ENCODE data around the gene WHRN. TPM values are rescaled to one million over a fixed set of nuclear protein-coding genes. Genes with fewer than 3 reads are reported as not detected.
A peak's percentile ranks its signal among the peaks of the same experiment; 100 is the strongest.

Gene WHRN
- total and polyA plus RNA-seq, 4 donors: 4.4 to 26.8 (median 16.8) TPM

- Histone ChIP-seq H3K9me3 (ENCODE audit: control insufficient read depth, insufficient read depth, low read length) (no peaks in the 10 kb centered on the region), H3K36me3 (ENCODE audit: control insufficient read depth, insufficient read depth, low read length) (no peaks in the 10 kb centered on the region), H3K4me3 (ENCODE audit: low read depth, low read length) (peak overlapping the region; percentile 70), H3K27me3 (ENCODE audit: control insufficient read depth, insufficient read depth, low read length) (peaks cover 21% of the 10 kb centered on the region), H3K4me1 (ENCODE audit: control insufficient read depth, insufficient read depth, low read length) (peaks cover 44% of the 10 kb centered on the region), H3K27ac (ENCODE audit: low read depth, low read length) (peak overlapping the region; percentile 86)
- DNase-seq (ENCODE audit: low read depth in 4 of 6, low spot score in 6 of 6): no peak
- WGBS (ENCODE audit: insufficient coverage): 58% methylated on average over 17 of the region's 18 CpGs
These were observed 1.5 kb downstream of the WHRN start for GRCh38 chr9:114503522-114504340.

- no peaks in the 10 kb centered on the region for H3K9me3 ChIP-seq (ENCODE audit: control insufficient read depth, insufficient read depth, low read length)
- 32% methylated on average over 4 of the region's 7 CpGs for WGBS (ENCODE audit: insufficient coverage)
- H3K27ac ChIP-seq (ENCODE audit: low read depth, low read length): peak overlapping the region; percentile 86
- no peak for DNase-seq (ENCODE audit: low read depth in 4 of 6, low spot score in 6 of 6)
- peak overlapping the region; percentile 26 for H3K4me3 ChIP-seq (ENCODE audit: low read depth, low read length)
- H3K36me3 ChIP-seq (ENCODE audit: control insufficient read depth, insufficient read depth, low read length): no peaks in the 10 kb centered on the region
- peaks cover 48% of the 10 kb centered on the region for H3K4me1 ChIP-seq (ENCODE audit: control insufficient read depth, insufficient read depth, low read length)
- H3K27me3 ChIP-seq (ENCODE audit: control insufficient read depth, insufficient read depth, low read length): peaks cover 20% of the 10 kb centered on the region
These were observed 2.3 kb downstream of the WHRN start for GRCh38 chr9:114503009-114503408.

DNA sequence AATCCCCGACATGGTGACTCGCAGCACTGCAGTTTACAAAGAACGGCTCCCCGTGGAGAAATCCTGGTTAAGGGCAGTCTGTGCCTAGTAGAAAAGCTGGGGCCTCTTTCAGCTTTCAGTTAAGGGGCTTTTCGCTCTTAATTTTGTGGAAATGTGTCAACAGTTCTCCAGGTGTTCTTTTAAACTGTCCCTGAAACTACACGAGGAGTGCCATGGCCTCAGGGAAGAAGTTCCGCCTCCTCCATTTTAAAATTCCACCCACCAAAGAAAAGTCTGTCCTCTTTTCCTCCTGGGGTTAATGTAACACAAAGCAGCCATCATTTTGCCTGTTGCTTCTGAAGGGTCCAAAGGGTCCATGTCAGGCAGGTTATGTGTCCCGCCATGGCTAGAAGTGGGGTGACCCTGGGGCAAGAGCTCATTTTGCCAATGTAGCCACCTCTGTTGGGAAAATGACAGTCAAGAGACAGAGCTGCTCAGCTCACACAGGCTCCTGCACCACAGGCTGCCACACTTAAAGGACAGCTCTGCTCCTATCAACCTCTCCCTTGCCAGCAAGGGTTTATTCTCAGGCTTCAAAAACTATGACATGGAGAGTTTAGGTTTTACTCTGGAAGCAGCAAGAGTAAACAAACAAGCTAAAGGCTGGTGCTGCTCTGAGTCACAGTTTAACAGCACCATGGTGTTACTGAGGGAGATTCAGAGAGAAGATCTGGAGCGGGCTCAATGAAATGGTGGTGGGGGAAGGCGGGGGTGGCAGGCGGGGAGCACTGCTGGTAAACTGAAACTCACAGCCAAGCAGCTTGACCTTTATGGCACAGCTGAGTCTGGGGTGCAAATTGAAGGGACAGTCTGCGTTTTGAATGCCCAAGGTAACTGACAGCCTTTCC lies 3.2 kb downstream of the WHRN start:
- WGBS (ENCODE audit: insufficient coverage): 32% methylated on average over 5 of the region's 12 CpGs
- DNase-seq (ENCODE audit: low read depth in 4 of 6, low spot score in 6 of 6): peak in 2 of 6 donors; percentile 66 to 67
- Histone ChIP-seq H3K27me3 (ENCODE audit: control insufficient read depth, insufficient read depth, low read length) (peaks cover 20% of the 10 kb centered on the region), H3K4me3 (ENCODE audit: low read depth, low read length) (peak overlapping the region; percentile 26), H3K9me3 (ENCODE audit: control insufficient read depth, insufficient read depth, low read length) (no peaks in the 10 kb centered on the region), H3K36me3 (ENCODE audit: control insufficient read depth, insufficient read depth, low read length) (no peaks in the 10 kb centered on the region), H3K4me1 (ENCODE audit: control insufficient read depth, insufficient read depth, low read length) (peaks cover 52% of the 10 kb centered on the region), H3K27ac (ENCODE audit: low read depth, low read length) (peak overlapping the region; percentile 86)

- Histone ChIP-seq H3K4me3 (ENCODE audit: low read depth, low read length) (no peak overlapping the region), H3K27ac (ENCODE audit: low read depth, low read length) (no peak overlapping the region), H3K4me1 (ENCODE audit: control insufficient read depth, insufficient read depth, low read length) (peaks cover 53% of the 10 kb centered on the region), H3K36me3 (ENCODE audit: control insufficient read depth, insufficient read depth, low read length) (no peaks in the 10 kb centered on the region), H3K9me3 (ENCODE audit: control insufficient read depth, insufficient read depth, low read length) (no peaks in the 10 kb centered on the region), H3K27me3 (ENCODE audit: control insufficient read depth, insufficient read depth, low read length) (peaks cover 14% of the 10 kb centered on the region)
- WGBS (ENCODE audit: insufficient coverage): 40% methylated on average over 2 of the region's 3 CpGs
- DNase-seq (ENCODE audit: low read depth in 4 of 6, low spot score in 6 of 6): no peak
These were observed 4.5 kb downstream of the WHRN start for GRCh38 chr9:114500697-114501292.

GRCh38 chr9:114499941-114500696 lies 5.2 kb downstream of the WHRN start:
- peaks cover 50% of the 10 kb centered on the region for H3K4me1 ChIP-seq (ENCODE audit: control insufficient read depth, insufficient read depth, low read length)
- H3K9me3 ChIP-seq (ENCODE audit: control insufficient read depth, insufficient read depth, low read length): no peaks in the 10 kb centered on the region
- peak in 1 of 6 donors; percentile 93 for DNase-seq (ENCODE audit: low read depth in 4 of 6, low spot score in 6 of 6)
- H3K27me3 ChIP-seq (ENCODE audit: control insufficient read depth, insufficient read depth, low read length): peaks cover 10% of the 10 kb centered on the region
- H3K36me3 ChIP-seq (ENCODE audit: control insufficient read depth, insufficient read depth, low read length): no peaks in the 10 kb centered on the region
- 20% methylated on average over 1 of the region's 9 CpGs for WGBS (ENCODE audit: insufficient coverage)
- H3K4me3 ChIP-seq (ENCODE audit: low read depth, low read length): no peak overlapping the region
- no peak overlapping the region for H3K27ac ChIP-seq (ENCODE audit: low read depth, low read length)

GRCh38 chr9:114499528-114499927 lies 5.7 kb downstream of the WHRN start:
- DNase-seq (ENCODE audit: low read depth in 4 of 6, low spot score in 6 of 6): peak in 2 of 6 donors; percentile 55 to 86
- WGBS (ENCODE audit: insufficient coverage): 39% methylated on average over 6 of the region's 9 CpGs
- Histone ChIP-seq H3K4me3 (ENCODE audit: low read depth, low read length) (no peak overlapping the region), H3K36me3 (ENCODE audit: control insufficient read depth, insufficient read depth, low read length) (no peaks in the 10 kb centered on the region), H3K9me3 (ENCODE audit: control insufficient read depth, insufficient read depth, low read length) (no peaks in the 10 kb centered on the region), H3K27ac (ENCODE audit: low read depth, low read length) (no peak overlapping the region), H3K27me3 (ENCODE audit: control insufficient read depth, insufficient read depth, low read length) (peaks cover 6% of the 10 kb centered on the region), H3K4me1 (ENCODE audit: control insufficient read depth, insufficient read depth, low read length) (peaks cover 46% of the 10 kb centered on the region)

DNA sequence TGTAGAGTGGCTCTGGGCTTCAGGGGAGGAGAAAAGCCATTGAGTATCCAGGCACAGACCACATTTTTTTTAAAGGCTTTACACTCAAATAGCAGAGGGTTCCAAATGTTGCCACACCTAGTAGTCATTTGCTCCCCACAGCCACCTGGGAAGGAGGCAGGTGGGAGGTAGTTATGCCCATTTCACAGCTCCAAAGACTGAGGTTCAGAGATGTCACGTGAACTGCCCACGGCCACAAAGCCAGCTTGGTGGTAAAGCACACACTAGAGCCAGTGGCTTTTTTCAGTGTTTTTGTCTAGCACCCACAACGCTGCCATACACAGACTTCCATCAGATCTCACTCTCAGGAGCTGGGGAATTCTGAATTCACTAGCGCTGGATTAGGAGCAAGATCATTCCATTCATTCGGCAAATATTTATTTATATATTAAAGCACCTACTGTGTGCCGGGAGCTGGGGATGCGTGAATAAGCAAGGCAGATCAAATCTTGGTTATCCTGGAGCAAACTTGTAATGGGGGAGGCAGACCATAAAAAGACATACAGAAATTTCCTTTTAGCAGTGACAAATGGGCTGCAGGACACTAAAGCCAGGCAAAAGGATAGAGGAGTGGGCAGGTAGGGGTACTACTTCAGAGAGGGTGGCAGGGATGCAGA lies 7.4 kb downstream of the WHRN start:
- Histone ChIP-seq H3K36me3 (ENCODE audit: control insufficient read depth, insufficient read depth, low read length) (no peaks in the 10 kb centered on the region), H3K27me3 (ENCODE audit: control insufficient read depth, insufficient read depth, low read length) (no peaks in the 10 kb centered on the region), H3K4me3 (ENCODE audit: low read depth, low read length) (no peak overlapping the region), H3K27ac (ENCODE audit: low read depth, low read length) (no peak overlapping the region), H3K9me3 (ENCODE audit: control insufficient read depth, insufficient read depth, low read length) (no peaks in the 10 kb centered on the region), H3K4me1 (ENCODE audit: control insufficient read depth, insufficient read depth, low read length) (peaks cover 37% of the 10 kb centered on the region)
- WGBS (ENCODE audit: insufficient coverage): 89% methylated on average over 3 of the region's 7 CpGs
- DNase-seq (ENCODE audit: low read depth in 4 of 6, low spot score in 6 of 6): no peak

- H3K36me3 ChIP-seq (ENCODE audit: control insufficient read depth, insufficient read depth, low read length): no peaks in the 10 kb centered on the region
- H3K4me3 ChIP-seq (ENCODE audit: low read depth, low read length): no peak overlapping the region
- no peaks in the 10 kb centered on the region for H3K9me3 ChIP-seq (ENCODE audit: control insufficient read depth, insufficient read depth, low read length)
- peak in 2 of 6 donors; percentile 59 to 81 for DNase-seq (ENCODE audit: low read depth in 4 of 6, low spot score in 6 of 6)
- H3K27me3 ChIP-seq (ENCODE audit: control insufficient read depth, insufficient read depth, low read length): no peaks in the 10 kb centered on the region
- no peak overlapping the region for H3K27ac ChIP-seq (ENCODE audit: low read depth, low read length)
- WGBS (ENCODE audit: insufficient coverage): no CpG with 5 or more reads among the region's 2 CpGs
- peaks cover 34% of the 10 kb centered on the region for H3K4me1 ChIP-seq (ENCODE audit: control insufficient read depth, insufficient read depth, low read length)
These were observed 8.0 kb downstream of the WHRN start for GRCh38 chr9:114497236-114497635.

All from spinal cord (tissue), 10 donors.